Neural cell (in vitro differentiated cells): ENCODE data around the gene AK1. TPM values are rescaled to one million over a fixed set of nuclear protein-coding genes. Genes with fewer than 3 reads are reported as not detected.

ENCODE experiments used
- H2AFZ ChIP-seq: fragments of 200-600, 300-800 bp; sonication (generic), shearing (Covaris generic); 2 replicates; pipeline ENCODE4 v1.6.0; 2014; ENCODE audit warnings: low read depth, mild to moderate bottlenecking, antibody characterized with exemption, low read length, moderate library complexity
- H3F3A ChIP-seq: fragments of 200-600 bp; shearing (Covaris generic); 2 replicates; pipeline ENCODE4 v1.6.1; 2016; ENCODE audit warnings: mild to moderate bottlenecking, moderate library complexity, mixed read lengths, antibody characterized with exemption, low read length; ENCODE audit not compliant: insufficient read depth, poor library complexity, severe bottlenecking
- H3K27ac ChIP-seq: fragments of 200-600, 300-800 bp; sonication (generic), shearing (Covaris generic); 2 replicates; pipeline ENCODE4 v1.5.1; 2014; ENCODE audit warnings: mild to moderate bottlenecking, low read length, moderate library complexity
- H3K27me3 ChIP-seq: fragments of 300-800, 200-600 bp; sonication (generic), shearing (Covaris generic); 2 replicates; pipeline ENCODE4 v1.6.0; 2014; ENCODE audit warnings: mild to moderate bottlenecking, low read depth, low read length, moderate library complexity; ENCODE audit not compliant: insufficient read depth
- H3K36me3 ChIP-seq: fragments of 300-800, 200-600 bp; sonication (generic), shearing (Covaris generic); 2 replicates; pipeline ENCODE4 v1.5.1; 2014; ENCODE audit warnings: mild to moderate bottlenecking, antibody characterized with exemption, low read length, moderate library complexity; ENCODE audit not compliant: insufficient read depth
- H3K4me2 ChIP-seq: fragments of 300-800, 200-600 bp; sonication (generic), shearing (Covaris generic); 2 replicates; pipeline ENCODE4 v1.6.0; 2014; ENCODE audit warnings: mild to moderate bottlenecking, low read length
- H3K4me3 ChIP-seq: fragments of 300-800, 200-600 bp; sonication (generic), shearing (Covaris generic); 2 replicates; pipeline ENCODE4 v1.5.1; 2014; ENCODE audit warnings: mild to moderate bottlenecking, low read length, moderate library complexity
- H3K79me2 ChIP-seq: fragments of 200-600 bp; shearing (Covaris generic); replicated peaks from 2 replicates; pipeline ENCODE4 v1.6.0; 2014; ENCODE audit warnings: mild to moderate bottlenecking, low read length, moderate library complexity; ENCODE audit not compliant: insufficient read depth
- H3K9ac ChIP-seq: fragments of 300-800, 200-600 bp; sonication (generic), shearing (Covaris generic); 2 replicates; pipeline ENCODE4 v1.6.1; 2016; ENCODE audit warnings: mild to moderate bottlenecking, low read length, mixed read lengths
- H3K9me2 ChIP-seq: fragments of 200-600 bp; shearing (Covaris generic); 2 replicates; pipeline ENCODE4 v1.6.1; 2016; ENCODE audit warnings: mild to moderate bottlenecking, low read length, mixed read lengths; ENCODE audit not compliant: insufficient read depth
- H3K9me3 ChIP-seq: fragments of 200-600, 300-800 bp; sonication (generic), shearing (Covaris generic); 2 replicates; pipeline ENCODE4 v1.6.1; 2016; ENCODE audit warnings: mild to moderate bottlenecking, mixed run types, low read length, moderate library complexity, mixed read lengths
- H4K20me1 ChIP-seq: fragments of 200-600 bp; shearing (Covaris generic); 2 replicates; pipeline ENCODE4 v1.6.1; 2016; ENCODE audit warnings: mild to moderate bottlenecking, mixed run types; ENCODE audit not compliant: insufficient read depth
- CTCF ChIP-seq: fragments of 450-650 bp; IDR thresholded peaks from 2 replicates; pipeline ENCODE4 v1.5.1; 2014; ENCODE audit warnings: antibody characterized with exemption, mild to moderate bottlenecking, moderate library complexity; ENCODE audit not compliant: poor library complexity, severe bottlenecking
- EP300 ChIP-seq: fragments of 450-650 bp; conservative IDR thresholded peaks from 2 replicates; pipeline ENCODE4 v1.6.1; 2014; ENCODE audit warnings: antibody characterized with exemption, mild to moderate bottlenecking, moderate library complexity; ENCODE audit not compliant: poor library complexity, severe bottlenecking
- EZH2 ChIP-seq: fragments of 200-600, 300-800 bp; shearing (Covaris generic), sonication (generic); IDR thresholded peaks from 2 replicates; pipeline ENCODE4 v1.6.1; 2014; ENCODE audit warnings: antibody characterized with exemption, low read length, borderline replicate concordance, mild to moderate bottlenecking; ENCODE audit not compliant: insufficient read depth, poor library complexity, severe bottlenecking
- MXI1 ChIP-seq: fragments of 450-650 bp; conservative IDR thresholded peaks from 2 replicates; pipeline ENCODE4 v1.6.1; 2014; ENCODE audit warnings: antibody characterized with exemption, mild to moderate bottlenecking; ENCODE audit not compliant: poor library complexity, severe bottlenecking
- POLR2AphosphoS5 ChIP-seq: IDR thresholded peaks from 2 replicates; pipeline ENCODE4 v1.6.1; 2012
- RAD21 ChIP-seq: fragments of 450-650 bp; conservative IDR thresholded peaks from 2 replicates; pipeline ENCODE4 v1.6.1; 2014; ENCODE audit warnings: antibody characterized with exemption, mild to moderate bottlenecking, moderate library complexity
- SMC3 ChIP-seq: fragments of 450-650 bp; conservative IDR thresholded peaks from 2 replicates; pipeline ENCODE4 v1.6.1; 2014; ENCODE audit warnings: antibody characterized with exemption, mild to moderate bottlenecking, moderate library complexity; ENCODE audit not compliant: poor library complexity
- TAF1 ChIP-seq: IDR thresholded peaks from 2 replicates; pipeline ENCODE4 v1.6.1; 2012; ENCODE audit warnings: low read depth
- polyA plus RNA-seq: library from polyadenylated mRNA; depleted of rRNA; stranded (reverse); fragments of >200 nt; gene quantifications from 2 replicates; pipeline ENCODE4 v1.2.3, GENCODE V29; 2014
- TF ChIP-seq, protein P1 (sequence below): IDR thresholded peaks from 2 replicates; pipeline ENCODE4 v1.6.1; 2012; ENCODE audit warnings: borderline replicate concordance

AK1 gene
- polyA plus RNA-seq, 1 donor from 2014 or later: 105 TPM

DNA sequence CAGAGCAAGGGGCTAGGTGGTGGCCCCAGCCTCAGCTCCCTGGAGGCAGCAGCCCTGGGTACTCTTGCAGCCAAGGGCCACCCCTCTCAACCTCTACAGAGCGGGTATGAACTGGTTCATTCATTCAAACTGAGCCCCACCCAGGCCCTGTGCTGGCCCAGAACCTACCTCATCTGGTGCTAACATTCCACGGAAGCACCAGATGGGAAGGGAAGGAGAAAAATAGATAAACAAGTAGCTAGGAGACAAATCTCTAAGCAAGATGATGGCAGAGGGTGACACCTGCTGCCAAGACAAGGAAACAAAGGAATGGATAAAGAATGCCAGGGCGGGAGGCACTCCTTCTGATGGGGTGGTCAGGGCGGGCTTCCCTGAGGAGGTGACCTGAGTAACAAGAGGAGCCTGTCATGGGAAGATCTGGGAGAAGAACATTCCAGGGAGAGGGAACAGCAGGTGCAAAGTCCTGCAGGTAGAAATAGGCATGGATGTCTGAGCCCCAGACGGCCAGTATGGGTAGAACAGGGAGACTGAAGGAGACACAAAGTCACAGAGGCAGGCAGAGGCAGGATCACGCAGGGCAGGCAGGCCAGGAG, 33.2 kb upstream of the AK1 start:
- Histone ChIP-seq H3K9ac (no peak overlapping the region), H3F3A (no peaks in the 10 kb centered on the region), H2AFZ (no peak overlapping the region), H3K27me3 (no peaks in the 10 kb centered on the region), H3K27ac (no peak overlapping the region), H3K79me2 (no peaks in the 10 kb centered on the region), H3K4me3 (no peak overlapping the region), H3K9me2 (no peaks in the 10 kb centered on the region), H3K36me3 (no peaks in the 10 kb centered on the region), H3K9me3 (no peaks in the 10 kb centered on the region), H3K4me2 (no peak overlapping the region), H4K20me1 (no peaks in the 10 kb centered on the region)
- TF ChIP-seq SMC3 (peak; percentile 65), MXI1 (no peak), POLR2AphosphoS5 (no peak), CTCF (peak; percentile 69), EZH2 (no peak), EP300 (no peak), TAF1 (no peak), RAD21 (peak; percentile 71)
- TF ChIP-seq, protein P1, sequence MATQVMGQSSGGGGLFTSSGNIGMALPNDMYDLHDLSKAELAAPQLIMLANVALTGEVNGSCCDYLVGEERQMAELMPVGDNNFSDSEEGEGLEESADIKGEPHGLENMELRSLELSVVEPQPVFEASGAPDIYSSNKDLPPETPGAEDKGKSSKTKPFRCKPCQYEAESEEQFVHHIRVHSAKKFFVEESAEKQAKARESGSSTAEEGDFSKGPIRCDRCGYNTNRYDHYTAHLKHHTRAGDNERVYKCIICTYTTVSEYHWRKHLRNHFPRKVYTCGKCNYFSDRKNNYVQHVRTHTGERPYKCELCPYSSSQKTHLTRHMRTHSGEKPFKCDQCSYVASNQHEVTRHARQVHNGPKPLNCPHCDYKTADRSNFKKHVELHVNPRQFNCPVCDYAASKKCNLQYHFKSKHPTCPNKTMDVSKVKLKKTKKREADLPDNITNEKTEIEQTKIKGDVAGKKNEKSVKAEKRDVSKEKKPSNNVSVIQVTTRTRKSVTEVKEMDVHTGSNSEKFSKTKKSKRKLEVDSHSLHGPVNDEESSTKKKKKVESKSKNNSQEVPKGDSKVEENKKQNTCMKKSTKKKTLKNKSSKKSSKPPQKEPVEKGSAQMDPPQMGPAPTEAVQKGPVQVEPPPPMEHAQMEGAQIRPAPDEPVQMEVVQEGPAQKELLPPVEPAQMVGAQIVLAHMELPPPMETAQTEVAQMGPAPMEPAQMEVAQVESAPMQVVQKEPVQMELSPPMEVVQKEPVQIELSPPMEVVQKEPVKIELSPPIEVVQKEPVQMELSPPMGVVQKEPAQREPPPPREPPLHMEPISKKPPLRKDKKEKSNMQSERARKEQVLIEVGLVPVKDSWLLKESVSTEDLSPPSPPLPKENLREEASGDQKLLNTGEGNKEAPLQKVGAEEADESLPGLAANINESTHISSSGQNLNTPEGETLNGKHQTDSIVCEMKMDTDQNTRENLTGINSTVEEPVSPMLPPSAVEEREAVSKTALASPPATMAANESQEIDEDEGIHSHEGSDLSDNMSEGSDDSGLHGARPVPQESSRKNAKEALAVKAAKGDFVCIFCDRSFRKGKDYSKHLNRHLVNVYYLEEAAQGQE: peak; percentile 64

GRCh38 chr9:127909839-127910273, 32.4 kb upstream of the AK1 start:
- H3K4me3 ChIP-seq: no peak overlapping the region
- H3K9ac ChIP-seq: no peak overlapping the region
- no peak overlapping the region for H3K27ac ChIP-seq
- no peaks in the 10 kb centered on the region for H4K20me1 ChIP-seq
- no peaks in the 10 kb centered on the region for H3F3A ChIP-seq
- H3K27me3 ChIP-seq: no peaks in the 10 kb centered on the region
- H2AFZ ChIP-seq: no peak overlapping the region
- no peak overlapping the region for H3K4me2 ChIP-seq
- H3K36me3 ChIP-seq: no peaks in the 10 kb centered on the region
- H3K9me3 ChIP-seq: no peaks in the 10 kb centered on the region
- TF ChIP-seq EZH2 (no peak), MXI1 (no peak), EP300 (no peak), SMC3 (no peak), TAF1 (no peak), POLR2AphosphoS5 (no peak)
- TF ChIP-seq, protein P1: no peak
- H3K79me2 ChIP-seq: no peaks in the 10 kb centered on the region
- H3K9me2 ChIP-seq: no peaks in the 10 kb centered on the region
